T follicular helper cell (primary cell): ENCODE measurements around the gene GGA3.
"Not testable (repeated sequence)": the region's sequence is repeated elsewhere in the genome, so short reads cannot be mapped to it uniquely, and the experiment has no call there.

Source experiments
- DNase-seq: peaks from one replicate; pipeline ENCODE4 v3.0.0-alpha.2; 2020; ENCODE audit warnings: low read depth

Gene GGA3

GRCh38 chr17:75209061-75209460, 52.3 kb downstream of the GGA3 start:
- no peak for DNase-seq

GRCh38 chr17:75208161-75208560, 53.2 kb downstream of the GGA3 start:
- DNase-seq, result no peak

- DNase-seq, result no peak
These were observed 53.6 kb downstream of the GGA3 start for GRCh38 chr17:75207760-75208159.

GRCh38 chr17:75207050-75207407, 54.4 kb downstream of the GGA3 start:
- DNase-seq, result not testable (repeated sequence)

- no peak for DNase-seq
These were observed 55.6 kb downstream of the GGA3 start for GRCh38 chr17:75205793-75206163.

GRCh38 chr17:75205037-75205792, 56.2 kb downstream of the GGA3 start, which contains the start of gene NUP85:
NUP85 (plus strand) TSS chr17:75205679; CDS start chr17:75205762, 83 bp downstream.
- peak; percentile 87 for DNase-seq

GRCh38 chr17:75199886-75200618, 61.4 kb downstream of the GGA3 start:
- no peak for DNase-seq

- no peak for DNase-seq
These were observed 66.5 kb downstream of the GGA3 start for GRCh38 chr17:75194879-75195278.

- DNase-seq, result no peak
These were observed 69.8 kb downstream of the GGA3 start for GRCh38 chr17:75191584-75191983.

- DNase-seq, result no peak
These were observed 72.8 kb downstream of the GGA3 start for GRCh38 chr17:75188614-75189013.
